H1 (cell line): Measurements from ENCODE around the gene CMIP.

ENCODE experiments used
- CHD7 ChIP-seq: fragments of 300-600 bp; sonication (generic); IDR thresholded peaks from 2 replicates; pipeline ENCODE4 v1.7.1; 2012; ENCODE audit warnings: low read length, moderate library complexity, mild to moderate bottlenecking, inconsistent platforms; ENCODE audit not compliant: insufficient replicate concordance
- CTCF ChIP-seq, 3 experiments: IDR thresholded peaks; 1 replicate in 2 of 3; 2 replicates in 1 of 3; pipeline versions ENCODE4 v1.5.1 to v1.6.1; 2011; ENCODE audit warnings: low read length in 3 of 3, mild to moderate bottlenecking in 3 of 3, inconsistent platforms in 2 of 3, low read depth in 1 of 3, moderate library complexity in 1 of 3; ENCODE audit not compliant: insufficient read depth in 1 of 3; ENCODE audit errors: control extremely low read depth in 1 of 3
- EZH2 ChIP-seq: fragments of 200-600 bp; sonication (generic); IDR thresholded peaks from 2 replicates; pipeline ENCODE4 v1.7.1; 2012; ENCODE audit warnings: low read depth, mild to moderate bottlenecking, moderate library complexity, low read length, inconsistent platforms; ENCODE audit not compliant: severe bottlenecking
- MAX ChIP-seq: IDR thresholded peaks from 2 replicates; pipeline ENCODE4 v1.6.1; 2012; ENCODE audit warnings: inconsistent platforms
- POLR2A ChIP-seq, 2 experiments: IDR thresholded peaks; 1 replicate in 1 of 2; 2 replicates in 1 of 2; pipeline ENCODE4 v1.6.1; 2011; ENCODE audit warnings: low read depth in 2 of 2, low read length in 2 of 2, mild to moderate bottlenecking in 2 of 2; ENCODE audit errors: control extremely low read depth in 1 of 2
- POLR2AphosphoS5 ChIP-seq: IDR thresholded peaks from 2 replicates; pipeline ENCODE4 v1.6.1; 2011; ENCODE audit warnings: low read depth, low read length
- SIN3A ChIP-seq, 2 experiments: IDR thresholded peaks in 1 of 2; conservative IDR thresholded peaks in 1 of 2; 2 replicates each; pipeline ENCODE4 v1.6.1; 2011 to 2012; ENCODE audit warnings: low read length in 2 of 2, improper control_type of control experiment in 1 of 2, low read depth in 1 of 2, mild to moderate bottlenecking in 1 of 2
- SP2 ChIP-seq: IDR thresholded peaks from 2 replicates; pipeline ENCODE4 v1.6.1; 2012; ENCODE audit warnings: mild to moderate bottlenecking, low read length, inconsistent platforms
- SUZ12 ChIP-seq: fragments of 200-600 bp; sonication (generic); IDR thresholded peaks from 2 replicates; pipeline ENCODE4 v1.6.1; 2012; ENCODE audit warnings: mild to moderate bottlenecking, inconsistent platforms, low read length, moderate library complexity, mixed read lengths
- TCF12 ChIP-seq: IDR thresholded peaks from 2 replicates; pipeline ENCODE4 v1.6.1; 2011; ENCODE audit warnings: low read depth, mild to moderate bottlenecking, low read length
- USF2 ChIP-seq: IDR thresholded peaks from 2 replicates; pipeline ENCODE4 v1.6.1; 2011; ENCODE audit warnings: low read length, improper control_type of control experiment

GRCh38 chr16:81461766-81462165 lies 17.2 kb downstream of the CMIP start:
- TF ChIP-seq POLR2A (IDR thresholded peaks at IDR 0.05; ENCODE audit: control extremely low read depth in 1 of 2, low read depth in 2 of 2, low read length in 2 of 2) = no peak
- no peak for TF ChIP-seq SIN3A (conservative IDR thresholded peaks at IDR 0.05 in 1 of 2, IDR thresholded peaks at IDR 0.05 in 1 of 2; ENCODE audit: low read depth in 1 of 2, low read length in 2 of 2)
- no peak for TF ChIP-seq CHD7
- no peak for TF ChIP-seq POLR2AphosphoS5
- TF ChIP-seq EZH2 = no peak
- TF ChIP-seq MAX = no peak
- TF ChIP-seq CTCF (IDR thresholded peaks at IDR 0.05; ENCODE audit: control extremely low read depth in 1 of 3, insufficient read depth in 1 of 3, low read depth in 1 of 3, low read length in 3 of 3) = no peak
- TF ChIP-seq SUZ12 = no peak
- TF ChIP-seq USF2 = no peak
- TF ChIP-seq TCF12 = no peak
- no peak for TF ChIP-seq SP2
